NCI-H2081 (cell line): Measurements from ENCODE around the gene NMNAT2.
"Not testable (repeated sequence)": the region's sequence is repeated elsewhere in the genome, so short reads cannot be mapped to it uniquely, and the experiment has no call there.

Experiments used
- DNase-seq, 2 experiments: peaks; one replicate each; lab custom pipeline; 2025; lab: John Stamatoyannopoulos, UW

Gene NMNAT2

GRCh38 chr1:183417772-183418491, at the start of gene NMNAT2:
Gene NMNAT2 (minus strand): TSS chr1:183418380. CDS start chr1:183418267, 113 bp downstream.
- DNase-seq, result peak; percentile 48 to 77

- no peak for DNase-seq
Observed at GRCh38 chr1:183467687-183468086, 49.5 kb upstream of the NMNAT2 start.

GRCh38 chr1:183466781-183467180, 48.6 kb upstream of the NMNAT2 start:
- no peak for DNase-seq

GRCh38 chr1:183463566-183463965, 45.4 kb upstream of the NMNAT2 start:
- no peak for DNase-seq

- DNase-seq, result no peak
Observed at GRCh38 chr1:183461350-183461749, 43.2 kb upstream of the NMNAT2 start.

- DNase-seq, result no peak
Observed at GRCh38 chr1:183460596-183460995, 42.4 kb upstream of the NMNAT2 start.

- no peak for DNase-seq
Observed at GRCh38 chr1:183457449-183457848, 39.3 kb upstream of the NMNAT2 start.

- no peak for DNase-seq
Observed at GRCh38 chr1:183456826-183457225, 38.6 kb upstream of the NMNAT2 start.

- no peak for DNase-seq
Observed at GRCh38 chr1:183454377-183454776, 36.2 kb upstream of the NMNAT2 start.

GRCh38 chr1:183450093-183450492, 31.9 kb upstream of the NMNAT2 start:
- no peak for DNase-seq

- DNase-seq, result no peak
Observed at GRCh38 chr1:183449223-183449770, 31.1 kb upstream of the NMNAT2 start.

GRCh38 chr1:183444243-183444642, 26.1 kb upstream of the NMNAT2 start:
- DNase-seq, result no peak

GRCh38 chr1:183443466-183443865, 25.3 kb upstream of the NMNAT2 start:
- no peak for DNase-seq

GRCh38 chr1:183443011-183443410, 24.8 kb upstream of the NMNAT2 start:
- DNase-seq, result peak in 1 of 2 experiments; percentile 14

GRCh38 chr1:183438060-183438459, 19.9 kb upstream of the NMNAT2 start:
- no peak for DNase-seq

GRCh38 chr1:183435497-183435896, 17.3 kb upstream of the NMNAT2 start:
- no peak for DNase-seq

GRCh38 chr1:183433703-183434102, 15.5 kb upstream of the NMNAT2 start:
- DNase-seq, result no peak

GRCh38 chr1:183432548-183432875, 14.3 kb upstream of the NMNAT2 start:
- no peak for DNase-seq

- DNase-seq, result no peak
Observed at GRCh38 chr1:183431840-183432547, 13.8 kb upstream of the NMNAT2 start.

- DNase-seq, result not testable (repeated sequence)
Observed at GRCh38 chr1:183427591-183427990, 9.4 kb upstream of the NMNAT2 start.

- DNase-seq, result no peak
Observed at GRCh38 chr1:183424691-183425090, 6.5 kb upstream of the NMNAT2 start.

GRCh38 chr1:183423541-183423940, 5.4 kb upstream of the NMNAT2 start:
- no peak for DNase-seq

GRCh38 chr1:183419399-183419798, 1.2 kb upstream of the NMNAT2 start:
- DNase-seq, result no peak
